Right lobe of liver (tissue), 4 donors: ENCODE measurements around the gene FAM180B.

Experiments
- CTCF ChIP-seq, 4 donors: fragments of 200-600 bp in 3 of 4; fragments of 450-650 bp in 1 of 4; IDR thresholded peaks; one replicate each; pipeline versions ENCODE4 v1.5.1 to v1.8.0; 2016 to 2022; ENCODE audit warnings: antibody characterized with exemption in 4 of 4, mild to moderate bottlenecking in 2 of 4
- POLR2A ChIP-seq: fragments of 450-650 bp; IDR thresholded peaks from one replicate; pipeline ENCODE4 v1.6.1; 2017; ENCODE audit warnings: antibody characterized with exemption, mild to moderate bottlenecking
- donor health status: DM: no; HTN: no; CAD: no.
- donor health status: DM: no; HTN: no; CAD: no.
- donor health status: DM: no; HTN: yes; CAD: no.

GRCh38 chr11:47553406-47553743 is 33.1 kb upstream of the FAM180B start:
- no peak for TF ChIP-seq CTCF (IDR thresholded peaks at IDR 0.05)
- TF ChIP-seq POLR2A: no peak
